ACC112 (cell line): ENCODE measurements around the gene DCPS.
"Not testable (repeated sequence)": the region's sequence is repeated elsewhere in the genome, so short reads cannot be mapped to it uniquely, and the experiment has no call there.

ENCODE experiments used
- H2AFZ ChIP-seq: fragments of 200-600 bp; sonication (generic); one replicate; pipeline ENCODE4 v1.6.0; 2017; ENCODE audit warnings: antibody characterized with exemption, low read length; ENCODE audit not compliant: unreplicated experiment
- H3K27ac ChIP-seq: fragments of 200-600 bp; sonication (generic); 2 replicates; pipeline ENCODE4 v1.5.1; 2014; ENCODE audit warnings: low read depth, mild to moderate bottlenecking, antibody characterized with exemption, low read length, moderate library complexity
- H3K27me3 ChIP-seq: fragments of 200-600 bp; sonication (generic); 2 replicates; pipeline ENCODE4 v1.6.1; 2014; ENCODE audit warnings: mild to moderate bottlenecking, antibody characterized with exemption, low read length, moderate library complexity, mixed read lengths; ENCODE audit not compliant: insufficient read depth
- H3K36me3 ChIP-seq: fragments of 200-600 bp; sonication (generic); 2 replicates; pipeline ENCODE4 v1.6.1; 2016; ENCODE audit warnings: mild to moderate bottlenecking, antibody characterized with exemption, low read length, moderate library complexity, mixed read lengths; ENCODE audit not compliant: insufficient read depth
- H3K4me1 ChIP-seq: fragments of 200-600 bp; sonication (generic); one replicate; pipeline ENCODE4 v1.6.1; 2016; ENCODE audit warnings: low read length, mixed read lengths; ENCODE audit not compliant: insufficient read depth, unreplicated experiment, control insufficient read depth
- H3K4me3 ChIP-seq: fragments of 200-600 bp; sonication (generic); 2 replicates; pipeline ENCODE4 v1.5.1; 2014; ENCODE audit warnings: mild to moderate bottlenecking, low read depth, low read length
- H3K79me2 ChIP-seq: fragments of 200-600 bp; sonication (generic); one replicate; pipeline ENCODE4 v1.6.0; 2016; ENCODE audit warnings: low read length; ENCODE audit not compliant: control insufficient read depth, unreplicated experiment, insufficient read depth

The DCPS gene

GRCh38 chr11:126303623-126304456, at the start of gene DCPS:
TSS of gene DCPS (plus strand) at chr11:126304060. CDS start at chr11:126304081, 21 bp downstream.
- H3K27ac ChIP-seq: peak within 1 kb of the TSS; percentile 81
- H2AFZ ChIP-seq: peak within 1 kb of the TSS; percentile 87
- H3K27me3 ChIP-seq: no peaks in the 10 kb centered on the region
- H3K79me2 ChIP-seq: peaks cover 18% of the 10 kb centered on the region
- 0 out of 2 replicates have a peak, but pooled peaks cover 2% of the 10 kb centered on the region for H3K36me3 ChIP-seq
- H3K4me3 ChIP-seq: peak within 1 kb of the TSS; percentile 89
- H3K4me1 ChIP-seq: no peaks in the 10 kb centered on the region

GRCh38 chr11:126254819-126255218, 49.0 kb upstream of the DCPS start:
- H3K36me3 ChIP-seq: peaks cover 20% of the 10 kb centered on the region

GRCh38 chr11:126255507-126255906, 48.4 kb upstream of the DCPS start:
- H3K27me3 ChIP-seq, H2AFZ ChIP-seq, H3K79me2 ChIP-seq, H3K27ac ChIP-seq, H3K4me3 ChIP-seq: not testable (repeated sequence)
- peaks cover 10% of the 10 kb centered on the region for H3K4me1 ChIP-seq
- H3K36me3 ChIP-seq: peaks cover 20% of the 10 kb centered on the region

More at GRCh38 chr11:126254819-126255218, 49.0 kb upstream of the DCPS start:
- Histone ChIP-seq H3K27me3 (no peaks in the 10 kb centered on the region), H3K79me2 (no peaks in the 10 kb centered on the region), H3K4me3 (no peak overlapping the region), H3K4me1 (peaks cover 10% of the 10 kb centered on the region), H3K27ac (no peak overlapping the region), H2AFZ (no peak overlapping the region)

- H2AFZ ChIP-seq: no peak overlapping the region
- H3K27ac ChIP-seq: no peak overlapping the region
- peaks cover 20% of the 10 kb centered on the region for H3K36me3 ChIP-seq
- peaks cover 10% of the 10 kb centered on the region for H3K4me1 ChIP-seq
- no peaks in the 10 kb centered on the region for H3K79me2 ChIP-seq
- no peak overlapping the region for H3K4me3 ChIP-seq
- H3K27me3 ChIP-seq: no peaks in the 10 kb centered on the region
These were observed 47.6 kb upstream of the DCPS start for GRCh38 chr11:126256216-126256615.

GRCh38 chr11:126257144-126257543, 46.7 kb upstream of the DCPS start:
- no peak overlapping the region for H3K27ac ChIP-seq
- no peaks in the 10 kb centered on the region for H3K79me2 ChIP-seq
- H3K4me1 ChIP-seq: peaks cover 10% of the 10 kb centered on the region
- H3K4me3 ChIP-seq: no peak overlapping the region
- H2AFZ ChIP-seq: no peak overlapping the region
- no peaks in the 10 kb centered on the region for H3K27me3 ChIP-seq
- peaks cover 24% of the 10 kb centered on the region for H3K36me3 ChIP-seq

- H3K27me3 ChIP-seq: no peaks in the 10 kb centered on the region
- H3K27ac ChIP-seq: no peak overlapping the region
- no peak overlapping the region for H2AFZ ChIP-seq
- peaks cover 28% of the 10 kb centered on the region for H3K36me3 ChIP-seq
- H3K4me1 ChIP-seq: peaks cover 10% of the 10 kb centered on the region
- no peaks in the 10 kb centered on the region for H3K79me2 ChIP-seq
- H3K4me3 ChIP-seq: no peak overlapping the region
These were observed 46.1 kb upstream of the DCPS start for GRCh38 chr11:126257764-126258163.

GRCh38 chr11:126262216-126262615, 41.6 kb upstream of the DCPS start:
- Histone ChIP-seq H3K4me1 (peaks cover 13% of the 10 kb centered on the region), H3K4me3 (no peak overlapping the region), H3K36me3 (peaks cover 44% of the 10 kb centered on the region), H2AFZ (no peak overlapping the region), H3K79me2 (peaks cover 7% of the 10 kb centered on the region), H3K27me3 (no peaks in the 10 kb centered on the region), H3K27ac (no peak overlapping the region)

GRCh38 chr11:126263489-126263888, 40.4 kb upstream of the DCPS start:
- Histone ChIP-seq H3K4me1 (peaks cover 11% of the 10 kb centered on the region), H3K4me3 (no peak overlapping the region), H3K27ac (no peak overlapping the region), H2AFZ (no peak overlapping the region), H3K36me3 (peaks cover 45% of the 10 kb centered on the region), H3K79me2 (peaks cover 20% of the 10 kb centered on the region), H3K27me3 (no peaks in the 10 kb centered on the region)

- Histone ChIP-seq H3K27me3 (no peaks in the 10 kb centered on the region), H3K36me3 (peaks cover 45% of the 10 kb centered on the region), H3K4me1 (peaks cover 18% of the 10 kb centered on the region), H3K79me2 (peaks cover 35% of the 10 kb centered on the region), H2AFZ (no peak overlapping the region), H3K4me3 (no peak overlapping the region), H3K27ac (no peak overlapping the region)
These were observed 38.0 kb upstream of the DCPS start for GRCh38 chr11:126265811-126266210.

- Histone ChIP-seq H3K4me3 (peak overlapping the region; percentile 97), H3K27ac (peak overlapping the region; percentile 78), H2AFZ (peak overlapping the region; percentile 47), H3K4me1 (peaks cover 18% of the 10 kb centered on the region), H3K79me2 (peaks cover 41% of the 10 kb centered on the region), H3K36me3 (peaks cover 39% of the 10 kb centered on the region), H3K27me3 (no peaks in the 10 kb centered on the region)
These were observed 36.2 kb upstream of the DCPS start for GRCh38 chr11:126267650-126268049.

GRCh38 chr11:126268361-126268707, 35.5 kb upstream of the DCPS start:
- Histone ChIP-seq H3K4me3 (peak overlapping the region; percentile 97), H3K36me3 (peaks cover 35% of the 10 kb centered on the region), H3K4me1 (peaks cover 18% of the 10 kb centered on the region), H3K27ac (peak overlapping the region; percentile 78), H2AFZ (peak overlapping the region; percentile 47), H3K27me3 (no peaks in the 10 kb centered on the region), H3K79me2 (peaks cover 41% of the 10 kb centered on the region)
